ENCODE measurements around the gene CERT1.

Gene CERT1

DNA sequence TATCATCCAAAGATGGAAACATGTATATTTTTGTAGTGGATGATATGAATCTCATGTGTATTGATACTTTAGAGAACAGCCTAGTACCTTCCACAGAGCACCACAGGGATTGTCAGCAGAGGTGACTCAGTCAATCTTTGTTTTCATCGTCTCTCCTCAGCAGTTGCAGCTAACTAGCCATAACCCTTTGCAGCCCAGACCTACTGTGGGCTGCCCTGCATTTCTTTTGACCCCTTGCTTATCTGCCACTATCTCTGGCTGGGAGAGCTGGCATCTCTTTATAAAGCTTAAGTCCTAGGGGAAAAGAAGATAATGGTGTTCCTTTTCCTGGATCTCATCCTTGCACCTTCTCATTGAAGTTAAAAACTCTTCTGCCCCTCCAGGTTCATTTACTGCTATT is 145.7 kb downstream of the CERT1 start:
- TF ChIP-seq, protein P1, sequence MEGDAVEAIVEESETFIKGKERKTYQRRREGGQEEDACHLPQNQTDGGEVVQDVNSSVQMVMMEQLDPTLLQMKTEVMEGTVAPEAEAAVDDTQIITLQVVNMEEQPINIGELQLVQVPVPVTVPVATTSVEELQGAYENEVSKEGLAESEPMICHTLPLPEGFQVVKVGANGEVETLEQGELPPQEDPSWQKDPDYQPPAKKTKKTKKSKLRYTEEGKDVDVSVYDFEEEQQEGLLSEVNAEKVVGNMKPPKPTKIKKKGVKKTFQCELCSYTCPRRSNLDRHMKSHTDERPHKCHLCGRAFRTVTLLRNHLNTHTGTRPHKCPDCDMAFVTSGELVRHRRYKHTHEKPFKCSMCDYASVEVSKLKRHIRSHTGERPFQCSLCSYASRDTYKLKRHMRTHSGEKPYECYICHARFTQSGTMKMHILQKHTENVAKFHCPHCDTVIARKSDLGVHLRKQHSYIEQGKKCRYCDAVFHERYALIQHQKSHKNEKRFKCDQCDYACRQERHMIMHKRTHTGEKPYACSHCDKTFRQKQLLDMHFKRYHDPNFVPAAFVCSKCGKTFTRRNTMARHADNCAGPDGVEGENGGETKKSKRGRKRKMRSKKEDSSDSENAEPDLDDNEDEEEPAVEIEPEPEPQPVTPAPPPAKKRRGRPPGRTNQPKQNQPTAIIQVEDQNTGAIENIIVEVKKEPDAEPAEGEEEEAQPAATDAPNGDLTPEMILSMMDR (conservative IDR thresholded peaks at IDR 0.05; ENCODE audit: low read length): no peak
- H3K4me3 ChIP-seq (ENCODE audit: low read length): no peak overlapping the region
- no peak for DNase-seq (ENCODE audit: low read depth)

DNA sequence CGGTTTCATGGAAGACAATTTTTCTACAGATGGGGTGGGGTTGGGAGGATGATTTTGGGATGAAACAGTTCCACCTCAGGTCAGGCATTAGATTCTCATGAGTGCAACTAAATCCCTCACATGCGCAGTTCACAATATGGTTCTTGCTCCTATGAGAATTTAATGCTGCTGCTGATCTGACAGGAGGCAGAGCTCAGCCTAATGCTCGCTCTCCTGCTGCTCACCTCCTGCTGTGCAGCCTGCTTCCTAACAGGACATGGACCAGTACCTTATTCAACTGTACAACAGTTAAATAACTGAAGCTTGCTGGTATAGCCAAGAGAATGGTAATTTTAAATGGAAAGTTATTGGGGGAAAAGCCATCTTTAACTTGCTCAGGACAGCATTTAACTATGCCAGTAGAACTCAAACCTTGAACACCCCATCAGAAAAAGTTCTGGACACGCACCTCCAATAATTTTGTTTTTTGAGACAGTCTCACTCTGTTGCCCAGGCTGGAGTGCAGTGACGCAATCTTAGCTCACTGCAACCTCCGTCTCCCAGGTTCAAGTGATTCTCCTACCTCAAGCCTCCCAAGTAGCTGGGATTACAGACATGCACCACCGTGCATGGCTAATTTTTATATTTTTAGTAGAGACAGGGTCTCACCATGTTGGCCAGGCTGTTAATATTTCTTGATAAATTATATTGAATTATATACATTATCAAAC is 146.7 kb downstream of the CERT1 start:
- DNase-seq (ENCODE audit: low read depth): no peak
- H3K4me3 ChIP-seq (ENCODE audit: low read length): no peak overlapping the region
- TF ChIP-seq, protein P1 (conservative IDR thresholded peaks at IDR 0.05; ENCODE audit: low read length): no peak

DNA sequence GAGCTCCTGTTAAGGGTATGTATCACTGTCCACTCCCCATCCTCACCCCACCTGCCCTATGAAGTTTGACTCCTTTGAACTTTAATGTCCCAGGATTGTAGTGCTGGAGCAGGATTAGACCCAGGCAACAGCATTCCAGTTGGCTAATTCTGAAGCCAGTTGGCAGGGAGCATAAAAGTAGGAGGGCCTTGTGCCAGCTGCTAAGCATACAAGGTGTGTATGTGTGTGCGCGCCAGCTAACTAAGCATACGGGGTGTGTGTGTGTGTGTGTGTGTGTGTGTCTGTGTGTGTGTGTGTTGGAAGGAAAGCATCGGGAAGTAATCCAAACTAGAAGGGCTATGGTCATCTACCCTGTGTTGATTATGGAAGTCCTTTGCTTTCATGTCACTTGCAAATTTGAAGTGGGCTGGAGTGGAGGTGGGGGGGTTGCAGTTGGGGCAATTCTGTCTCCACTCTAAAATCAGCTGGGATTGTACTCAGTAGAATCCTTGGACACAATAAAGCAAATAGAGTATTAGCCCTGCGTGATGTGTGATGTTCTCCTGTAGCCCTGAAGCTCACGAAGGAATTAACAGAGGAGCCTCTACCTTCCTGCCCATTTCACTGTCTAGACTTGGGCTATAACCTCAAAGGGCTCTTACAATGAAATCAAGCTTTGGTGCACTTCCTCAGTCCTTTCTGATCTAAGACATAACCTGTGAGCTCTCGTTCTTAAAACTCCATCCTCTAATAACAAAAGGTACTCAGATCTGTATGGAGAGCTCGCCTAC is 147.5 kb downstream of the CERT1 start:
- H3K4me3 ChIP-seq (ENCODE audit: low read length): no peak overlapping the region
- no peak for DNase-seq (ENCODE audit: low read depth)
- TF ChIP-seq, protein P1 (conservative IDR thresholded peaks at IDR 0.05; ENCODE audit: low read length): no peak

DNA sequence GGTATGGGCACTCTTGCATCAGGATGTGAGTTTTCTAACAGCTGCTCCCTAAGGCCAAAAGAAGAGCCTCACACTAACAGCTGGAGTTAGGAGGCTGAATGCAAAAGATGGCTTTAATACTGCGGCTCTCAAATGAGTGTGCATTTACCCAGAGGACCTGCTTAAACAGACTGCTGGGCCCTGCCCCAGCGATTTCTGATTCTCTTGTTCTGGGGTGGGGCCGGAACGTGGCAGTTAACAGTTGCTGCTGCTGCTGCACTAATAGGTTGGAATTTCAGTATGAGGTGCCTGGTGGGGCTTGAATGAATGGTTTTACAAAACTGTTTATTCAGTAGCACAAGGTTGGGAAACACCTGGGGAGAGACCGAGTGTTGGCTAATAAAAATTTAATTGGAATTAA is 148.3 kb downstream of the CERT1 start:
- DNase-seq (ENCODE audit: low read depth): no peak
- TF ChIP-seq, protein P1 (conservative IDR thresholded peaks at IDR 0.05; ENCODE audit: low read length): no peak
- no peak overlapping the region for H3K4me3 ChIP-seq (ENCODE audit: low read length)

DNA sequence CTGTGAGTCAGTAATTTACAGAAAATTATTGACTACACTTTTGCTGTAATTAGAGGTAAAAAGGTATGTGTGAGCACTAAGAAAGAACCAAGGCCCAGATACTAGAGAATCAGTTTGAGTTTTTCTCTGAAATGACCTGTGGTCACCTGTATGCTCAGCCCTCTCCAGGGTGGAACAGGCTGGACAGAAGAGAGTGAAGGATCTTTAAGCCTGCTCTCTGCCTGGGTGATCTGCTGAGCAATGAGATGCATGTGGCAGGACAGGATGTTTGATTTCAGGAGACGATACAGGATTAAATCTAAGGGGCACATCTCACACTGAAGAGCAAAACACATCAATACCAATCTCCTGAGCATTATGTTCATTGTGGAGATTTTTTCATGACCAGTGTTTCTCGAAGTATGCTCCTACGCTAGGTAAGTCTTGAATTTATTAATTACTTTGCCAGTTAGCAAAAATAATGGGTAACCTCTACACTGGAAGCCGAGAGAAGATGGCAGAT is 148.9 kb downstream of the CERT1 start:
- TF ChIP-seq, protein P1 (conservative IDR thresholded peaks at IDR 0.05; ENCODE audit: low read length): no peak
- no peak overlapping the region for H3K4me3 ChIP-seq (ENCODE audit: low read length)
- no peak for DNase-seq (ENCODE audit: low read depth)

DNA sequence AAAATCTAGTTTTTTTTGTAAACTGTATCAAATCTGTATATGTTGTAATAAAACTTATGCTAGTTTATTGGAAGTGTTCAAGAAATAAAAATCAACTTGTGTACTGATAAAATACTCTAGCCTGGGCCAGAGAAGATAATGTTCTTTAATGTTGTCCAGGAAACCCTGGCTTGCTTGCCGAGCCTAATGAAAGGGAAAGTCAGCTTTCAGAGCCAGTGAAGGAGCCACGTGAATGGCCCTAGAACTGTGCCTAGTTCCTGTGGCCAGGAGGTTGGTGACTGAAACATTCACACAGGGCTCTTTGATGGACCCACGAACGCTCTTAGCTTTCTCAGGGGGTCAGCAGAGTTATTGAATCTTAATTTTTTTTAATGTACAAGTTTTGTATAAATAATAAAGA is 150.1 kb downstream of the CERT1 start:
- TF ChIP-seq, protein P1 (conservative IDR thresholded peaks at IDR 0.05; ENCODE audit: low read length): no peak
- H3K4me3 ChIP-seq (ENCODE audit: low read length): no peak overlapping the region
- DNase-seq (ENCODE audit: low read depth): no peak

DNA sequence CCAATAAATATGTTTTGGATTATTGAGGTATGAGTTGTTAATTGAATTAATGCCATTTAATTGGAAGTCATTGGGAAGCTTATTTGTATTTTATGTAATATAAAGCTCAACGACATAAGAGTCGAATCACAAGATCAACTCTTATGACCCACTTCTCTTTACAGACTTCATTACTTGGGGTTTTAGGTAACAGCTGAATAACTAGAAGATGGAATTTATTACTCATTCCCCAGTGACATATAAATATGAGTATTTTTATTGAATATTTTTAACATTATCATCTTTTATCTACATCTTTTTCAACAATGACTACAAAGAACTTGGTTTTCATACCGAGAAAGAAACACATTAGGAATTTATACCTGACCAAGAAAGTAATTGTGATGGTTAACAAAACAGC is 153.3 kb downstream of the CERT1 start:
- TF ChIP-seq, protein P1 (conservative IDR thresholded peaks at IDR 0.05; ENCODE audit: low read length): no peak
- H3K4me3 ChIP-seq (ENCODE audit: low read length): no peak overlapping the region
- no peak for DNase-seq (ENCODE audit: low read depth)
